Measurements from ENCODE around the gene COG5.
A peak's percentile ranks its signal among the peaks of the same experiment; 100 is the strongest.

Gene COG5

GRCh38 chr7:107563775-107564552, at the start of gene COG5, which contains the start of gene DUS4L:
Gene COG5, minus strand, starts transcription at chr7:107563920. Its CDS starts 24 bp downstream, at chr7:107563896.
Gene DUS4L, plus strand, starts transcription at chr7:107563971. Its CDS starts 3,100 bp downstream, at chr7:107567071.
- peak; percentile 79 for DNase-seq

- DNase-seq = no peak
Observed at GRCh38 chr7:107613439-107613838, 49.7 kb upstream of the COG5 start.

- DNase-seq = no peak
Observed at GRCh38 chr7:107610323-107610722, 46.6 kb upstream of the COG5 start.

- no peak for DNase-seq
Observed at GRCh38 chr7:107609811-107610261, 46.1 kb upstream of the COG5 start.

- DNase-seq = no peak
Observed at GRCh38 chr7:107606303-107606702, 42.6 kb upstream of the COG5 start.

- DNase-seq = no peak
Observed at GRCh38 chr7:107605218-107605815, 41.6 kb upstream of the COG5 start.

- no peak for DNase-seq
Observed at GRCh38 chr7:107600816-107601215, 37.1 kb upstream of the COG5 start.

GRCh38 chr7:107599262-107599661, 35.5 kb upstream of the COG5 start:
- no peak for DNase-seq

- DNase-seq = no peak
Observed at GRCh38 chr7:107597953-107598352, 34.2 kb upstream of the COG5 start.

- DNase-seq = no peak
Observed at GRCh38 chr7:107597582-107597916, 33.8 kb upstream of the COG5 start.

- no peak for DNase-seq
Observed at GRCh38 chr7:107596881-107597581, 33.3 kb upstream of the COG5 start.

GRCh38 chr7:107594961-107595737, 31.4 kb upstream of the COG5 start:
- no peak for DNase-seq

- no peak for DNase-seq
Observed at GRCh38 chr7:107593025-107593410, 29.3 kb upstream of the COG5 start.

- no peak for DNase-seq
Observed at GRCh38 chr7:107592361-107593024, 28.8 kb upstream of the COG5 start.

- DNase-seq = no peak
Observed at GRCh38 chr7:107591421-107591820, 27.7 kb upstream of the COG5 start.

- no peak for DNase-seq
Observed at GRCh38 chr7:107588529-107589130, 24.9 kb upstream of the COG5 start.

GRCh38 chr7:107584716-107585115, 21.0 kb upstream of the COG5 start:
- no peak for DNase-seq

GRCh38 chr7:107582875-107583274, 19.2 kb upstream of the COG5 start:
- no peak for DNase-seq

GRCh38 chr7:107581387-107582013, 17.8 kb upstream of the COG5 start:
- DNase-seq = no peak

GRCh38 chr7:107580716-107581383, 17.1 kb upstream of the COG5 start:
- no peak for DNase-seq
